Endothelial cell of umbilical vein (primary cell): Measurements from ENCODE around the gene HES1. TPM values are rescaled to one million over a fixed set of nuclear protein-coding genes. Genes with fewer than 3 reads are reported as not detected.

Experiments
- BruUV-seq: library from RNA; stranded (reverse); fragments of 400-500 nt; replicated peaks from 2 replicates; lab custom pipeline; 2021; lab: Mats Ljungman, UMichigan
- CTCF ChIA-PET: fragments of 300-600, 350-600 bp; sonication (Branson Sonifier 250); formaldehyde crosslinking; loops from one replicate; lab custom pipeline; 2021; ENCODE audit warnings: antibody characterized with exemption, inconsistent platforms; lab: Charles Lee
- POLR2A ChIA-PET: fragments of 300-600, 350-600 bp; sonication (Branson Sonifier 250); formaldehyde crosslinking; loops from one replicate; lab custom pipeline; 2021; ENCODE audit warnings: antibody characterized with exemption, inconsistent platforms; lab: Charles Lee
- DNase-seq: peaks from one replicate; pipeline ENCODE4 v3.0.0-alpha.2; 2011; ENCODE audit warnings: low read depth, low spot score
- FAIRE-seq: peaks from 2 replicates; lab custom pipeline; 2011; peaks lifted over from hg19 to GRCh38; lab: Jason Lieb, UNC
- H2AFZ ChIP-seq: 2 replicates; pipeline ENCODE4 v1.6.0; 2012; ENCODE audit warnings: low read depth, low read length, control low read depth, inconsistent platforms
- H3K27ac ChIP-seq: 2 replicates; pipeline ENCODE4 v1.5.1; 2011; ENCODE audit warnings: low read depth, mild to moderate bottlenecking, control low read depth, low read length, moderate library complexity; ENCODE audit not compliant: insufficient read depth
- H3K27me3 ChIP-seq, 2 experiments: 2 replicates each; pipeline versions ENCODE4 v1.6.0 to v1.6.1; 2011; ENCODE audit warnings: low read length in 2 of 2, mixed read lengths in 1 of 2; ENCODE audit not compliant: control insufficient read depth in 2 of 2, insufficient read depth in 2 of 2
- H3K36me3 ChIP-seq, 2 experiments: 2 replicates in 1 of 2; 3 replicates in 1 of 2; pipeline ENCODE4 v1.5.1; 2011; ENCODE audit warnings: low read length in 2 of 2, mild to moderate bottlenecking in 1 of 2, moderate library complexity in 1 of 2; ENCODE audit not compliant: control insufficient read depth in 2 of 2, insufficient read depth in 2 of 2; ENCODE audit errors: extremely low read depth in 1 of 2
- H3K4me1 ChIP-seq: 3 replicates; pipeline ENCODE4 v1.5.1; 2011; ENCODE audit warnings: mild to moderate bottlenecking, low read length; ENCODE audit not compliant: control insufficient read depth, insufficient read depth; ENCODE audit errors: extremely low read depth
- H3K4me2 ChIP-seq: 2 replicates; pipeline ENCODE4 v1.6.1; 2011; ENCODE audit warnings: low read length, control low read depth, mixed read lengths; ENCODE audit not compliant: insufficient read depth
- H3K4me3 ChIP-seq, 3 experiments: fragments of 200-600 bp in 1 of 3; sonication (generic), shearing (Covaris generic) in 1 of 3; replicated peaks in 1 of 3; 2 replicates each; pipeline ENCODE4 v1.5.1; 2011 to 2016; ENCODE audit warnings: control low read depth in 3 of 3, low read length in 3 of 3, mild to moderate bottlenecking in 2 of 3, inconsistent platforms in 1 of 3, low read depth in 1 of 3, moderate library complexity in 1 of 3; ENCODE audit not compliant: insufficient read depth in 1 of 3
- H3K79me2 ChIP-seq: 2 replicates; pipeline ENCODE4 v1.6.0; 2012; ENCODE audit warnings: low read length, inconsistent platforms; ENCODE audit not compliant: control insufficient read depth, insufficient read depth
- H3K9ac ChIP-seq: replicated peaks from 2 replicates; pipeline ENCODE3; 2011; ENCODE audit warnings: low read length, control low read depth; ENCODE audit not compliant: insufficient read depth; ENCODE audit errors: extremely low read depth
- H3K9me1 ChIP-seq: replicated peaks from 3 replicates; pipeline ENCODE4 v1.6.0; 2011; ENCODE audit warnings: mild to moderate bottlenecking, low read length; ENCODE audit not compliant: control insufficient read depth, insufficient read depth; ENCODE audit errors: extremely low read depth
- H3K9me3 ChIP-seq: replicated peaks from 2 replicates; pipeline ENCODE4 v1.5.1; 2012; ENCODE audit warnings: low read length, inconsistent platforms; ENCODE audit not compliant: control insufficient read depth, insufficient read depth
- H4K20me1 ChIP-seq: replicated peaks from 2 replicates; pipeline ENCODE3; 2011; ENCODE audit warnings: mild to moderate bottlenecking, low read length; ENCODE audit not compliant: control insufficient read depth, insufficient read depth; ENCODE audit errors: extremely low read depth
- EZH2 ChIP-seq: IDR thresholded peaks from 2 replicates; pipeline ENCODE4 v1.6.1; 2012; ENCODE audit warnings: borderline replicate concordance, low read depth, mild to moderate bottlenecking, moderate library complexity, low read length, inconsistent platforms; ENCODE audit not compliant: severe bottlenecking
- FOS ChIP-seq: IDR thresholded peaks from 2 replicates; pipeline ENCODE4 v1.6.1; 2011; ENCODE audit warnings: mild to moderate bottlenecking, low read length, moderate library complexity, borderline replicate concordance; ENCODE audit not compliant: insufficient read depth
- GATA2 ChIP-seq: IDR thresholded peaks from 2 replicates; pipeline ENCODE4 v1.7.0; 2011; ENCODE audit warnings: low read depth, mild to moderate bottlenecking, moderate library complexity, mixed read lengths, low read length; ENCODE audit not compliant: insufficient read length, insufficient read depth
- JUN ChIP-seq: IDR thresholded peaks from 2 replicates; pipeline ENCODE4 v1.6.1; 2011; ENCODE audit warnings: borderline replicate concordance, low read depth; ENCODE audit not compliant: insufficient read length, insufficient read depth
- MYC ChIP-seq: IDR thresholded peaks from one replicate; pipeline ENCODE4 v1.6.1; 2011; ENCODE audit warnings: mild to moderate bottlenecking, low read depth, low read length
- POLR2A ChIP-seq: IDR thresholded peaks from 2 replicates; pipeline ENCODE4 v1.6.1; 2012; ENCODE audit warnings: low read depth, mild to moderate bottlenecking, control low read depth, low read length
- POLR2AphosphoS5 ChIP-seq: IDR thresholded peaks from 2 replicates; pipeline ENCODE4 v1.6.1; 2012; ENCODE audit warnings: low read depth, mild to moderate bottlenecking, control low read depth, low read length, moderate library complexity; ENCODE audit not compliant: insufficient read depth
- dilution Hi-C: fragments of 300-500 bp; cut with MboI; formaldehyde crosslinking; loops from one replicate; pipeline ENCODE4 v1.15.0; 2019; ENCODE audit warnings: low sequenced_read_pairs; ENCODE audit not compliant: extremely low pct_ligation_motif_present
- intact Hi-C: fragments of 100-400 bp; cut with micrococcal nuclease; formaldehyde crosslinking; loops from one replicate; pipeline ENCODE4 v1.10.0; 2022
- polyA plus RNA-seq, 4 experiments: library from polyadenylated mRNA; depleted of rRNA in 3 of 4; stranded (reverse) in 3 of 4; unstranded in 1 of 4; fragments of >200 nt; gene quantifications; 2 replicates each; pipeline versions ENCODE4 v1.2.1 to v1.2.3, GENCODE V29; 2011 to 2012; ENCODE audit warnings: missing spikeins in 1 of 4
- total RNA-seq: library from RNA; stranded (reverse); gene quantifications from 2 replicates; pipeline ENCODE4 v1.2.3, GENCODE V29; 2021
- TF ChIP-seq, protein P1 (sequence below), 2 donors: IDR thresholded peaks; 1 replicate in 1 of 2; 2 replicates in 1 of 2; pipeline ENCODE4 v1.5.1; 2011; ENCODE audit warnings: low read length in 2 of 2, mild to moderate bottlenecking in 2 of 2, moderate library complexity in 2 of 2, control low read depth in 1 of 2, inconsistent platforms in 1 of 2, low read depth in 1 of 2; ENCODE audit not compliant: insufficient read depth in 1 of 2; ENCODE audit errors: extremely low read depth in 1 of 2
- TF ChIP-seq, protein P2 (sequence below): IDR thresholded peaks from 2 replicates; pipeline ENCODE4 v1.6.1; 2011; ENCODE audit not compliant: insufficient read depth, insufficient read length

Gene HES1
- total and polyA plus RNA-seq, 2 donors (not counting 3 experiments of a cell fraction or from before 2014, with no cell fraction given) = 42.0 to 210 TPM

DNA sequence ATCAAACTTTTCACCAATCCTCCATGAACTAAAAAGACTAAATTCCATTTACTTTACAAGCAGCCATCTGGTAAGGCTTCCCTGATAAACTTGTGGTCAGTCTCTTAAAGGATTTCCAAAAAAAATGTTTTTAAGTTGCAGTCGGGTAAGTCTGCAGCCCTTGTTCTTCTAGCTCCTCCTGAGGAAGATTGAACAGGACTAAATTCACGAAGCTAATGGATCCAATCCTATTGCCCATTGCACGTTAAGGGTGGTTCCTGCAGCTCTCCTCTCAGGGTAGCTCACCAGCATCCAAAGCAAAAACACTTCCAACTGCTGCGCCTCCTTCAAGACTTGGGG is 2.8 kb downstream of the HES1 start:
- Histone ChIP-seq H3K27ac (peak overlapping the region; percentile 96), H3K9me3 (no peaks in the 10 kb centered on the region), H2AFZ (no peak overlapping the region), H3K36me3 (no peaks in the 10 kb centered on the region), H3K27me3 (no peaks in the 10 kb centered on the region), H3K9me1 (no peaks in the 10 kb centered on the region), H3K4me1 (peaks cover 46% of the 10 kb centered on the region), H3K9ac (peak overlapping the region; percentile 98), H3K79me2 (peaks cover 2% of the 10 kb centered on the region), H4K20me1 (no peaks in the 10 kb centered on the region), H3K4me3 (peak overlapping the region in 2 of 3 experiments; percentile 21 to 29), H3K4me2 (peak overlapping the region; percentile 64)
- POLR2A ChIA-PET = interaction anchor here (0.5 to 5.2 kb wide), 6 partner anchors 48 to 358 kb away, joined by 3 to 22 read pairs (median 4); no protein-coding TSS in a partner anchor
- BruUV-seq = no TSS peak
- CTCF ChIA-PET = interaction anchor here (1.0 to 11.1 kb wide), 16 partner anchors 127 to 475 kb away, joined by 3 to 338 read pairs (median 6); no protein-coding TSS in a partner anchor
- intact Hi-C loops (loop anchor here (5.0 kb wide), 1 partner anchor 286 kb away; no protein-coding TSS in a partner anchor), dilution Hi-C loops (no loop called here)
- TF ChIP-seq POLR2AphosphoS5 (no peak), EZH2 (no peak), POLR2A (no peak), JUN (no peak), GATA2 (no peak), FOS (no peak), MYC (no peak)
- TF ChIP-seq, protein P1, sequence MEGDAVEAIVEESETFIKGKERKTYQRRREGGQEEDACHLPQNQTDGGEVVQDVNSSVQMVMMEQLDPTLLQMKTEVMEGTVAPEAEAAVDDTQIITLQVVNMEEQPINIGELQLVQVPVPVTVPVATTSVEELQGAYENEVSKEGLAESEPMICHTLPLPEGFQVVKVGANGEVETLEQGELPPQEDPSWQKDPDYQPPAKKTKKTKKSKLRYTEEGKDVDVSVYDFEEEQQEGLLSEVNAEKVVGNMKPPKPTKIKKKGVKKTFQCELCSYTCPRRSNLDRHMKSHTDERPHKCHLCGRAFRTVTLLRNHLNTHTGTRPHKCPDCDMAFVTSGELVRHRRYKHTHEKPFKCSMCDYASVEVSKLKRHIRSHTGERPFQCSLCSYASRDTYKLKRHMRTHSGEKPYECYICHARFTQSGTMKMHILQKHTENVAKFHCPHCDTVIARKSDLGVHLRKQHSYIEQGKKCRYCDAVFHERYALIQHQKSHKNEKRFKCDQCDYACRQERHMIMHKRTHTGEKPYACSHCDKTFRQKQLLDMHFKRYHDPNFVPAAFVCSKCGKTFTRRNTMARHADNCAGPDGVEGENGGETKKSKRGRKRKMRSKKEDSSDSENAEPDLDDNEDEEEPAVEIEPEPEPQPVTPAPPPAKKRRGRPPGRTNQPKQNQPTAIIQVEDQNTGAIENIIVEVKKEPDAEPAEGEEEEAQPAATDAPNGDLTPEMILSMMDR (IDR thresholded peaks at IDR 0.05; ENCODE audit: extremely low read depth in 1 of 2, insufficient read depth in 1 of 2, low read depth in 1 of 2, low read length in 2 of 2) = no peak
- TF ChIP-seq, protein P2, sequence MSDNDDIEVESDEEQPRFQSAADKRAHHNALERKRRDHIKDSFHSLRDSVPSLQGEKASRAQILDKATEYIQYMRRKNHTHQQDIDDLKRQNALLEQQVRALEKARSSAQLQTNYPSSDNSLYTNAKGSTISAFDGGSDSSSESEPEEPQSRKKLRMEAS = no peak
- DNase-seq (no peak), FAIRE-seq (no peak)
